ENCODE results near the gene SLC16A5.
A peak's percentile ranks its signal among the peaks of the same experiment; 100 is the strongest.

The SLC16A5 gene

DNA sequence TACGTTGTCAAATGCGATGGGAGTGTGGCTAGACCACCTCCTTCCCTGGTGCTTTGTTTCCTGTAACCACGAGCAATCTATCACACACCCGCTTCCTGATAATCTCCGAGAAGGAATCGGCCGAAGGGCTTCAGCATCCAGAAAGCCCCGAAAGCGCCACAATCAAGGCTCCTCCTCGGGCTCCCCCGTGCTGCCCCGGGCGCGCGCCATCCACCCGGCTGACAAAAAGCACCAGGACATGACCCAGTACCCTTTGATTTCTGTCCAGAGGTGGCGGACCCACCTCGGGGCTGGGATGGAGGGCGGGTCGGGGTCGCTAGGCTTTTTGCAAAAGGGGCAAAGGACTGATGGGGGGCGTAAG, 21.3 kb downstream of the SLC16A5 start:
- no peak for DNase-seq (ENCODE audit: extremely low read depth, insufficient read length)
- Histone ChIP-seq H3K36me3 (ENCODE audit: control insufficient read depth, insufficient read depth, low read length) (no peaks in the 10 kb centered on the region), H3K4me3 (replicated peaks; ENCODE audit: low read depth, low read length) (peak overlapping the region; percentile 90), H3K27me3 (replicated peaks; ENCODE audit: control insufficient read depth, insufficient read depth, low read length) (no peaks in the 10 kb centered on the region)
- TF ChIP-seq, protein P1, sequence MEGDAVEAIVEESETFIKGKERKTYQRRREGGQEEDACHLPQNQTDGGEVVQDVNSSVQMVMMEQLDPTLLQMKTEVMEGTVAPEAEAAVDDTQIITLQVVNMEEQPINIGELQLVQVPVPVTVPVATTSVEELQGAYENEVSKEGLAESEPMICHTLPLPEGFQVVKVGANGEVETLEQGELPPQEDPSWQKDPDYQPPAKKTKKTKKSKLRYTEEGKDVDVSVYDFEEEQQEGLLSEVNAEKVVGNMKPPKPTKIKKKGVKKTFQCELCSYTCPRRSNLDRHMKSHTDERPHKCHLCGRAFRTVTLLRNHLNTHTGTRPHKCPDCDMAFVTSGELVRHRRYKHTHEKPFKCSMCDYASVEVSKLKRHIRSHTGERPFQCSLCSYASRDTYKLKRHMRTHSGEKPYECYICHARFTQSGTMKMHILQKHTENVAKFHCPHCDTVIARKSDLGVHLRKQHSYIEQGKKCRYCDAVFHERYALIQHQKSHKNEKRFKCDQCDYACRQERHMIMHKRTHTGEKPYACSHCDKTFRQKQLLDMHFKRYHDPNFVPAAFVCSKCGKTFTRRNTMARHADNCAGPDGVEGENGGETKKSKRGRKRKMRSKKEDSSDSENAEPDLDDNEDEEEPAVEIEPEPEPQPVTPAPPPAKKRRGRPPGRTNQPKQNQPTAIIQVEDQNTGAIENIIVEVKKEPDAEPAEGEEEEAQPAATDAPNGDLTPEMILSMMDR (IDR thresholded peaks at IDR 0.05; ENCODE audit: insufficient read depth, low read length, poor library complexity, severe bottlenecking): no peak

DNA sequence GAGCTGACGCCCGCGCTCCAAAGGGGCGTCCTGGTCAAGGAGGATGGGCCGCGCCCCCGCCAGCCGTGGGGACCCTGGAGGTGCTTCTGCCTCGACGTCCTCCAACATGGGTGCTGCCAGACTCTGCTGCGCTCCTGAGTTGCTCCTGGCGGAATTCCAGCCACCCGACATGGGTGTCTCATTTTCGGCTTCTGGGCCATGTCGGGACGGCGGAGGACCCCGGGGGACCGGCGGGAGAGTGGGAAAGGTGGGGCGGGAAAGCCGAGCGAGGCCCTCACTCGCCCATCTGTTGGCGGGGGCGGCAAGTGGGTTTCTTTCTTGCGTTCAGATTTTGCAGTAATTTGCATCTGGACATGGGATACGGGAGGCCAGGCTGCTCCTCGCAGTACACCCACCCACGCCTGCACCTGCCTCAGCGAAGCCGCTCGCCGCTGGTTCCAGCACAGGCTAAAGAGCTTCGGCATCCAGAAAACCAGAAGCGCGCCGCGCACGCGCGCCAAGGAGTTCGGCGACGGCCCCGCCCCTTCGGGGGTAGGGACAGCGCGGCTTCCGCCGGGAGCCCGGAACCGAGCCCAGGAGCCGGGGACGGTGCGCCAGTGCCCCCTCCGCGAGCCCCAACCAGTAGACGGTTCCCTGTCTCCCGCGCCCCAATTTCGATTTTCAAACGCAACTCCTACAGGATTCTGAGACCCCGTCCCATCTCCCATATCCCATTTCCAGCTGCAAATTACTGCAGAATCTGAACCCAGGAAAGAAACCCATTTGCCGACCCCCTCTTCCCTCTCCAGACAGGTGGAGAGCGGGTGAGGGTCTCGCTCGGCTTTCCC, 21.9 kb downstream of the SLC16A5 start, which contains the start of gene ARMC7:
Gene ARMC7, plus strand, starts transcription at position 563 of the 827 bp plus-strand sequence. CDS start 320 bp downstream, outside the sequence.
- TF ChIP-seq, protein P1 (IDR thresholded peaks at IDR 0.05; ENCODE audit: insufficient read depth, low read length, poor library complexity, severe bottlenecking): no peak
- Histone ChIP-seq H3K27me3 (replicated peaks; ENCODE audit: control insufficient read depth, insufficient read depth, low read length) (no peaks in the 10 kb centered on the region), H3K4me3 (replicated peaks; ENCODE audit: low read depth, low read length) (peak within 1 kb of the TSS; percentile 90), H3K36me3 (ENCODE audit: control insufficient read depth, insufficient read depth, low read length) (no peaks in the 10 kb centered on the region)
- DNase-seq (ENCODE audit: extremely low read depth, insufficient read length): peak; percentile 94

DNA sequence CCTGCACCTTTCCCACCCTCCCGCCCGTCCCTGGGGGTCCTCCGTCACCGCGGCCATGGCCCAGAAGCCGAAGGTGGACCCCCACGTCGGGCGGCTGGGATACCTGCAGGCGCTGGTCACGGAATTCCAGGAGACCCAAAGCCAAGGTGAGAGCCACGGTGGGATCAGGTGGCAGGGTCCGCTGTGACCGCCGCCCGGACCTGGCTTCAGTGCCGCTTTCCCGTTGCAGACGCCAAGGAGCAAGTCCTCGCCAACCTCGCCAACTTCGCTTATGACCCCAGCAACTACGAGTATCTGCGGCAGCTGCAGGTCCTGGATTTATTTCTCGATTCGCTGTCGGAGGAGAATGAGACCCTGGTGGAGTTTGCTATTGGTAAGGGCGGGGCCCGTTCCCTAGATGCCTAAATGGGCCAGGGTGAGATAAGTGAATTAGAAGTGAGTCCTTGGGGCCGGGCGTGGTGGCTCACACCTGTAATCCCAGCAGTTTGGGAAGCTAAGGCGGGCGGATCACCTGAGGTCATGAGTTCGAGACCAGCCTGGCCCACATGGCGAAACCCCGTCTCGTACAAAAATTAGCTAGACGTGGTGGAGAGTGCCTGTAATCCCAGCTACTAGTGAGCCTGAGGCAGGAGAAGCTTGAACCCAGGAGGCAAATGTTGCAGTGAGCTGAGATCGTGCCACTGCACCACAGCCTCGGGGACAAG, 22.6 kb downstream of the SLC16A5 start:
- TF ChIP-seq, protein P1 (IDR thresholded peaks at IDR 0.05; ENCODE audit: insufficient read depth, low read length, poor library complexity, severe bottlenecking): no peak
- peak overlapping the region; percentile 90 for H3K4me3 ChIP-seq (replicated peaks; ENCODE audit: low read depth, low read length)
- H3K36me3 ChIP-seq (ENCODE audit: control insufficient read depth, insufficient read depth, low read length): no peaks in the 10 kb centered on the region
- H3K27me3 ChIP-seq (replicated peaks; ENCODE audit: control insufficient read depth, insufficient read depth, low read length): no peaks in the 10 kb centered on the region
- no peak for DNase-seq (ENCODE audit: extremely low read depth, insufficient read length)

DNA sequence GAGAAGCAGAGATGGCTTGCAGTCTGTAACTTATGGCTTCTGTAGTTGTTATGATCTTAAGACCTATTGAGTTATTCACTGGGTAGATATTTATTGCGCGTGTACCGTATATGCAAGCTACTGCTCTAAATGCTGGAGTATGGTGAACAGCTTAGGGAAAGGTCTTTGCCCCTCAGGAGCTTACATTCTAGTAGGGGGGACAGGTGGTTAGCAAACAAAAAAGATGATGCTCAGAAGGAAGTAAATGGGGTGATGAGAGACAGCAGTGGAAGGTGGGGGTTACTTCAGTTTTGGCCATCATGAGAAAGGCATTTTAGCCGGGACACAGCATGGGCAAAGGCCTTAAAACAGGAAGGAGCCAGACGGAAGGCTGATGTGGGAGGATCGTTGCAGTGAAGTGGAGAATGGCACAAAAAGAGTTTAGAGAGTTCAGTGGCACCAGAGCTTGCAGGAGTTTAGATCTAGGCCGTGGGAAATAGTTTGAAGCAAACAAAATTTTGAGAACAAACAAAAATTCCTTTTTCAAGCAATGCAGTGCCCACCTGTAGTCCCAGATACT, 24.1 kb downstream of the SLC16A5 start:
- H3K27me3 ChIP-seq (replicated peaks; ENCODE audit: control insufficient read depth, insufficient read depth, low read length): no peaks in the 10 kb centered on the region
- H3K4me3 ChIP-seq (replicated peaks; ENCODE audit: low read depth, low read length): no peak overlapping the region

DNA sequence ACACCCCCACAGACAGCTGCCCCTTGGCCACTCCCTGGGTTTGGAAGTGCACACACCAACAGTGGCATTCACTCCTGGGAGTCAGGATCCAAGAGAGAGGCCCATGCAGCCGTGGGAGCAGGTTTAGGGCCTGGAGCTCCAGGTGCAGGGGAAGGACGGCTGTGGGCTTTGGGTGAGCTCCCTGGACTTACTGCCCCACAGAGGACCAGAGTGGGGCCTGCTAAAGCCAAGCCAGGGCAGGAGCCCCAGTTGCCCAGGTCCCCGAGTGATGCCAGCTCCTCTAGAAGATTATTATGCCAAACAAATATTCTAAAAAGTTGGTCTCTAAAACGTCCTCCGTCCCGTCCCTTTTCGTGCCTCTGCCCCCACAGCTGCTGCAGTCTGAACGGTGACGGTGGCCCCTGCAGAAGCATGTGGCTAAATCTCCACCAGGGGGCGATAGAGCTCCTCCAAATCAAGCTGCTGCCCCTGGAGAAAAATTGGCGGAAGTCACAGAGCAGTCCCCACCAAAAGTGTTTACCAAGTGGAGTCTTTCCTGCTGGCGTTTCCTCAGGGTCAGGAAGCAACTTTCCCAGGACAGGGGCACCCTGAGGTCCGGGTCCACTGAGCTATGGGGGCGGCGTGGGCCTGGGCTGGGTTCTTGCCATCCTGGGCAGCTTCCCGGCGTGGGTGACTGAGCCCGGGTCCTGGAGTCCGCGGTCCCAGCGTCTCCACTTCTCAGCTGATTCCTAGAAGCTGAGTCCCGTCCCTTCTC, 26.2 kb downstream of the SLC16A5 start:
- TF ChIP-seq, protein P1 (IDR thresholded peaks at IDR 0.05; ENCODE audit: insufficient read depth, low read length, poor library complexity, severe bottlenecking): peak; percentile 84
- no peaks in the 10 kb centered on the region for H3K27me3 ChIP-seq (replicated peaks; ENCODE audit: control insufficient read depth, insufficient read depth, low read length)
- H3K4me3 ChIP-seq (replicated peaks; ENCODE audit: low read depth, low read length): peak overlapping the region; percentile 57
- peak; percentile 75 for DNase-seq (ENCODE audit: extremely low read depth, insufficient read length)
- peaks cover 6% of the 10 kb centered on the region for H3K36me3 ChIP-seq (ENCODE audit: control insufficient read depth, insufficient read depth, low read length)

More for the DNA sequence above, 24.1 kb downstream of the SLC16A5 start:
- DNase-seq (ENCODE audit: extremely low read depth, insufficient read length): no peak
- peaks cover 4% of the 10 kb centered on the region; the same call in 1 of the 2 replicates for H3K36me3 ChIP-seq (ENCODE audit: control insufficient read depth, insufficient read depth, low read length)
- TF ChIP-seq, protein P1 (IDR thresholded peaks at IDR 0.05; ENCODE audit: insufficient read depth, low read length, poor library complexity, severe bottlenecking): no peak
